Pancreas (tissue), 10 donors: Measurements from ENCODE around the gene GAGE12F. TPM values are rescaled to one million over a fixed set of nuclear protein-coding genes. Genes with fewer than 3 reads are reported as not detected.

Experiments
- ATAC-seq, 4 donors: fragments of 200-7000 bp; cut with Tn5 transposase; one replicate each; pipeline versions ENCODE4 v1.8.0 to v1.9.1; 2020; ENCODE audit warnings: mild to moderate bottlenecking in 4 of 4, moderate library complexity in 4 of 4
- DNase-seq, 6 donors: peaks; one replicate each; pipeline ENCODE4 v3.0.0-alpha.2; 2020
- FAIRE-seq: peaks from 2 replicates; lab custom pipeline; 2012; peaks lifted over from hg19 to GRCh38; lab: Jason Lieb, UNC
- H3K27ac ChIP-seq, 4 donors: fragments of 200-600 bp; sonication (generic); 1 replicate in 3 of 4; 2 replicates in 1 of 4; pipeline versions ENCODE4 v1.5.0 to v1.8.0; 2020
- H3K27me3 ChIP-seq, 4 donors: fragments of 200-600 bp; one replicate each; pipeline ENCODE4 v1.8.0; 2021
- H3K36me3 ChIP-seq, 3 donors: fragments of 200-600 bp; sonication (generic) in 1 of 3; one replicate each; pipeline versions ENCODE4 v1.5.0 to v1.8.0; 2020 to 2021
- H3K4me1 ChIP-seq, 3 donors: fragments of 200-600 bp; one replicate each; pipeline ENCODE4 v1.8.0; 2021
- H3K4me3 ChIP-seq, 4 donors: fragments of 200-600 bp; sonication (generic) in 2 of 4; one replicate each; pipeline versions ENCODE4 v1.5.0 to v1.8.0; 2020 to 2021
- H3K9me3 ChIP-seq, 4 donors: fragments of 200-600 bp; one replicate each; pipeline ENCODE4 v1.8.0; 2021
- WGBS, 2 donors: extraction: QIAGEN DNeasy Blood & Tissue Kit; methylation state at CpG; one replicate each; pipeline ENCODE4 v1.1.7; 2013; 5-methylcytosine and 5-hydroxymethylcytosine counted together
- intact Hi-C, 3 donors: fragments of 100-400 bp; cut with DNase I; formaldehyde crosslinking; loops; one replicate each; pipeline versions ENCODE4 v1.11.1 to v1.14.2; 2022
- polyA plus RNA-seq, 2 donors: library from polyadenylated mRNA; stranded (reverse); fragments of 200-250 nt; gene quantifications; one replicate each; pipeline ENCODE4 v1.2.3, GENCODE V29; 2013
- total RNA-seq, 6 donors: library from RNA; stranded (reverse); fragmentation: NEBNext Ultra II Directional in 4 of 6; extraction: Animal tissue kit (Norgen Biotek cat#: 25700) in 4 of 6; gene quantifications; one replicate each; pipeline versions ENCODE4 v1.2.1 to v1.2.4, GENCODE V29; 2021 to 2023
- TF ChIP-seq, protein P1 (sequence below), 4 donors: fragments of 200-600 bp; sonication (generic) in 3 of 4; IDR thresholded peaks; one replicate each; pipeline versions ENCODE4 v1.5.0 to v1.8.0; 2021; ENCODE audit warnings: antibody characterized with exemption in 4 of 4
- donor health status: healthy with polysubstance abuse.
- donor health status: DM: no; HTN: no; CAD: no; lungs with moderate emphysema.
- donor health status: DM: no; HTN: no; CAD: no.
- donor health status: control.
- donor health status: control.
- donor health status: Bipolar disorder and iron deficiency.
- donor health status: DM: yes; HTN: yes; CAD: no.
- donor health status: DM: no; HTN: no; CAD: no.
- donor health status: DM: no; HTN: no; CAD: no.
- donor health status: DM: yes; HTN: yes; CAD: no.

GAGE12F gene
- total and polyA plus RNA-seq, 8 donors = not detected

GRCh38 chrX:49610718-49611310 lies 50.2 kb downstream of the GAGE12F start:
- no peak overlapping the region for H3K27ac ChIP-seq
- no peak overlapping the region for H3K4me3 ChIP-seq
- no peak for FAIRE-seq
- WGBS, 2 donors = 18 to 31% methylated on average over 7 of the region's 7 CpGs
- TF ChIP-seq, protein P1, sequence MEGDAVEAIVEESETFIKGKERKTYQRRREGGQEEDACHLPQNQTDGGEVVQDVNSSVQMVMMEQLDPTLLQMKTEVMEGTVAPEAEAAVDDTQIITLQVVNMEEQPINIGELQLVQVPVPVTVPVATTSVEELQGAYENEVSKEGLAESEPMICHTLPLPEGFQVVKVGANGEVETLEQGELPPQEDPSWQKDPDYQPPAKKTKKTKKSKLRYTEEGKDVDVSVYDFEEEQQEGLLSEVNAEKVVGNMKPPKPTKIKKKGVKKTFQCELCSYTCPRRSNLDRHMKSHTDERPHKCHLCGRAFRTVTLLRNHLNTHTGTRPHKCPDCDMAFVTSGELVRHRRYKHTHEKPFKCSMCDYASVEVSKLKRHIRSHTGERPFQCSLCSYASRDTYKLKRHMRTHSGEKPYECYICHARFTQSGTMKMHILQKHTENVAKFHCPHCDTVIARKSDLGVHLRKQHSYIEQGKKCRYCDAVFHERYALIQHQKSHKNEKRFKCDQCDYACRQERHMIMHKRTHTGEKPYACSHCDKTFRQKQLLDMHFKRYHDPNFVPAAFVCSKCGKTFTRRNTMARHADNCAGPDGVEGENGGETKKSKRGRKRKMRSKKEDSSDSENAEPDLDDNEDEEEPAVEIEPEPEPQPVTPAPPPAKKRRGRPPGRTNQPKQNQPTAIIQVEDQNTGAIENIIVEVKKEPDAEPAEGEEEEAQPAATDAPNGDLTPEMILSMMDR (IDR thresholded peaks at IDR 0.05) = no peak
- DNase-seq = no peak
- no peak for ATAC-seq
- H3K4me1 ChIP-seq = no peaks in the 10 kb centered on the region
- intact Hi-C loops = no loop called here
- H3K27me3 ChIP-seq = peaks cover 0 to 12% (median 0%) of the 10 kb centered on the region in 4 donors
- H3K9me3 ChIP-seq = no peaks in the 10 kb centered on the region
- no peaks in the 10 kb centered on the region for H3K36me3 ChIP-seq

Other genes with a start within 250 kb of the GAGE12F start
- not detected for gene GAGE12J, start 238.8 kb upstream of the GAGE12F start, total RNA-seq
- gene GAGE12J, start 238.8 kb upstream of the GAGE12F start, polyA plus RNA-seq = not detected
- gene GAGE13, start 229.3 kb upstream of the GAGE12F start, total RNA-seq = not detected
- not detected for gene GAGE13, start 229.3 kb upstream of the GAGE12F start, polyA plus RNA-seq
- not detected for gene GAGE12C, start 28.7 kb upstream of the GAGE12F start, total RNA-seq
- not detected for gene GAGE12C, start 28.7 kb upstream of the GAGE12F start, polyA plus RNA-seq
- not detected for gene GAGE12D, start 19.1 kb upstream of the GAGE12F start, total RNA-seq
- not detected for gene GAGE12D, start 19.1 kb upstream of the GAGE12F start, polyA plus RNA-seq
- gene GAGE12E, start 9.6 kb upstream of the GAGE12F start, total RNA-seq = not detected
- not detected for gene GAGE12E, start 9.6 kb upstream of the GAGE12F start, polyA plus RNA-seq
- not detected for gene GAGE12G, start 9.6 kb downstream of the GAGE12F start, total RNA-seq
- gene GAGE12G, start 9.6 kb downstream of the GAGE12F start, polyA plus RNA-seq = not detected
- not detected for gene GAGE12H, start 19.1 kb downstream of the GAGE12F start, total RNA-seq
- gene GAGE12H, start 19.1 kb downstream of the GAGE12F start, polyA plus RNA-seq = not detected
- under 1 TPM in 1 of 6 donors, not detected in 5; 0.82 TPM for gene GAGE2A, start 28.7 kb downstream of the GAGE12F start, total RNA-seq
- gene GAGE2A, start 28.7 kb downstream of the GAGE12F start, polyA plus RNA-seq = not detected
- gene GAGE1, start 38.2 kb downstream of the GAGE12F start, total RNA-seq = under 1 TPM in 1 of 6 donors, not detected in 5; 0.44 TPM
- gene GAGE1, start 38.2 kb downstream of the GAGE12F start, polyA plus RNA-seq = not detected
- gene PAGE1, start 135.1 kb downstream of the GAGE12F start, total RNA-seq = not detected
- not detected for gene PAGE1, start 135.1 kb downstream of the GAGE12F start, polyA plus RNA-seq